Fibroblast of mammary gland (primary cell): Measurements from ENCODE around the gene NFE2L1.

ENCODE experiments used
- DNase-seq: peaks from one replicate; pipeline ENCODE4 v3.0.0-alpha.2; 2010; ENCODE audit warnings: low read depth
- H3K4me3 ChIP-seq: 2 replicates; pipeline ENCODE4 v1.5.1; 2011; ENCODE audit warnings: low read depth, mild to moderate bottlenecking, low read length, moderate library complexity; ENCODE audit not compliant: control insufficient read depth
- TF ChIP-seq, protein P1 (sequence below): conservative IDR thresholded peaks from 2 replicates; pipeline ENCODE4 v1.5.1; 2011; ENCODE audit warnings: low read depth, low read length, inconsistent platforms; ENCODE audit not compliant: control insufficient read depth, insufficient read depth

Gene NFE2L1

DNA sequence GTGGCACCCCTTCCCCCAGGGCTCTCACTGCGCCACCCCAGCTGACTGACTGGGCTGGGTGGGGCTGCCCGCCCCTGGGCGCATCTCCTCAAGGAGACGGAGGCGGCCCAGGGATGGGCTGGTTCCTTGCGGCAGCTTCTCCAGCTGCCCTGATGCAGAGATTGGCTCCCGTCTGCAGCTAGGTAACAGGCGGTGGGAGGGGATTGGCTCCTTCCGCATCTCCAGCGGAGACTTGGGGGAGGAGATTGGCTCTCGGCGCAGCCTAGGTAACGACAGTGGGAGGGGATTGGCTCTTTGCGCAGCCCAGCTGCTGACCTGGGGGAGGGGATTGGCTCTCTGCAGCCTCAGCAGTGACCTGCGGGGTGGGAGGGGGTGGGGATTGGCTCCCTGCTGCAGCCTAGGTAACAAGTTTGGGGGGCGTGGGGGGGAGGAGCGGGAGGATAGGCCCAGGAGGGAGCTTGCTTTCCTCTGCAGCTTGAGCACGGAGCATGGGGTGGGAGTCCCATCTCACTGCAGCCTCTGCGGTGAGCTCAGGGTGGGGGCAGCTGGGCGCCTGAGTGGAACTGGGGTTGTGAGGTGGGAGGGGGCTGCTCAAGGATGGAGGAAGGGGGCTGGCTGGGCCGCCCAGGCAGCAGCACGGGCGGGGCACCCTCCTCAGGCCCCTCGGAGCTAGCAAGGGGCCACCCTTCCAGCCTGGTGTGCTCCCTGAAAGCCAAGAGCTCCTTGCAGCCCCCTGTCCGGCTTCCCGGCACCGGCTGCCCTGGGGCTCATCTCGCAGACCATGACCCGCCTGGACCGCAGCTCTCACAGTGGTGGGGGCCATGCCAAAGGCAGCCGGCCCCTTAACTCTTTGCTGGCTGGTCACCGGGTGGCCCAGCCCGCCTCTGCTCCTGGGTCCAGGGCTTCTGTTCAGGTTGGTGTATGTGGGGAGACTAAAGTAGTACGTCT lies 6.4 kb downstream of the NFE2L1 start:
- peak; percentile 75 for DNase-seq
- peak overlapping the region; percentile 4 for H3K4me3 ChIP-seq
- TF ChIP-seq, protein P1, sequence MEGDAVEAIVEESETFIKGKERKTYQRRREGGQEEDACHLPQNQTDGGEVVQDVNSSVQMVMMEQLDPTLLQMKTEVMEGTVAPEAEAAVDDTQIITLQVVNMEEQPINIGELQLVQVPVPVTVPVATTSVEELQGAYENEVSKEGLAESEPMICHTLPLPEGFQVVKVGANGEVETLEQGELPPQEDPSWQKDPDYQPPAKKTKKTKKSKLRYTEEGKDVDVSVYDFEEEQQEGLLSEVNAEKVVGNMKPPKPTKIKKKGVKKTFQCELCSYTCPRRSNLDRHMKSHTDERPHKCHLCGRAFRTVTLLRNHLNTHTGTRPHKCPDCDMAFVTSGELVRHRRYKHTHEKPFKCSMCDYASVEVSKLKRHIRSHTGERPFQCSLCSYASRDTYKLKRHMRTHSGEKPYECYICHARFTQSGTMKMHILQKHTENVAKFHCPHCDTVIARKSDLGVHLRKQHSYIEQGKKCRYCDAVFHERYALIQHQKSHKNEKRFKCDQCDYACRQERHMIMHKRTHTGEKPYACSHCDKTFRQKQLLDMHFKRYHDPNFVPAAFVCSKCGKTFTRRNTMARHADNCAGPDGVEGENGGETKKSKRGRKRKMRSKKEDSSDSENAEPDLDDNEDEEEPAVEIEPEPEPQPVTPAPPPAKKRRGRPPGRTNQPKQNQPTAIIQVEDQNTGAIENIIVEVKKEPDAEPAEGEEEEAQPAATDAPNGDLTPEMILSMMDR: no peak

- TF ChIP-seq, protein P1: no peak
- no peak for DNase-seq
- H3K4me3 ChIP-seq: no peak overlapping the region
Observed at GRCh38 chr17:48055531-48056245, 7.5 kb downstream of the NFE2L1 start.

DNA sequence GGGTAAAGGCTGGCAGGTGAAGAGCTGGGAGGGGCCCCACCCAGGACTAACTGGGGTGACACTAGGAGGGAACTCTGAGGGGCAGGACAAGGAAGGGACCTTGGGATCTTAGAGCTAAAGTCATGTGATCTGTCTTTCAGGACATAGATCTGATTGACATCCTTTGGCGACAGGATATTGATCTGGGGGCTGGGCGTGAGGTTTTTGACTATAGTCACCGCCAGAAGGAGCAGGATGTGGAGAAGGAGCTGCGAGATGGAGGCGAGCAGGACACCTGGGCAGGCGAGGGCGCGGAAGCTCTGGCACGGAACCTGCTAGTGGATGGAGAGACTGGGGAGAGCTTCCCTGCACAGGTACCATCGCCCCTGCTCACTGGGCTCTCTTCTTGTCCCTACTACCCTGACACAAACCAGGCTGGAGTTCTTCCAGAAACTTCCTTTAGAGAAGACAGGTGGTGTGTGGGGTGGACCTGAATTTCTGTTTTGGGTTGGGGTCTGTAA lies 8.1 kb downstream of the NFE2L1 start:
- DNase-seq: no peak
- no peak overlapping the region for H3K4me3 ChIP-seq
- TF ChIP-seq, protein P1: no peak

DNA sequence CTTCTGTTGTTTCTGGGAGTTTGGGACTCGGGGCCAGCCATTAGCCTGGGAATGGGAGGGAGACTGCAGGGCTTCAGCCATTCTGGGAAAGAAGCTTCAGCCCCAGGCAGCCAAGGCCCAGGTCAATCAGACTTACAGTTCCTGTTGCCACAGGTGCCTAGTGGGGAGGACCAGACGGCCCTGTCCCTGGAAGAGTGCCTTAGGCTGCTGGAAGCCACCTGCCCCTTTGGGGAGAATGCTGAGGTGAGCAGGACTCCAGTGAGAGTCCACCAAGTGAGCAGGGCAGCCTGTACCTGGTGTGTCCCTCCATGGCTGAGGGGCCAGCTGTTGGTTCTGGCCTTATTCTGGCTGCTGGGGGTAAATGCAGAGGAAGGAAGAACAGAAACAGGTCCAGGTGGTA lies 8.7 kb downstream of the NFE2L1 start:
- no peak for DNase-seq
- TF ChIP-seq, protein P1: no peak
- H3K4me3 ChIP-seq: no peak overlapping the region

DNA sequence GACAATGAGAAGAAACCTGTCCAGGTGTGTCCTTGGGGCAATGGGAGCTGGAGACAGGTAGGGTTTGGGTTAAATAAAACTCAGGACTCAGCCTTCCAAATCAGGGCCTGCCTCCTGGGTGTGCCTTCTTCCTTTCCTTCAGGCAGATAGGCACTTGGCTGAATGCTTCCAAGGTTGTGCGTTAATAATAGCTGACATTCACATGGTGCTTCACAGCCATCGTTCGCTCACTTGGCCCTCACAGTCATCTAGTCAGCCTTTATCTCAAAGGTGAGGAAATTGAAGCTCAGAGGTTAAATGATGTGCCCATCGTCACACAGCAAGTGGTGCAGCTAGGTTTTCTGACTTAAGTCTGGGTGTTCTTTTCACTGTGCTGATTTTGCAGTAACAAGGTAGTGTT lies 9.5 kb downstream of the NFE2L1 start:
- DNase-seq: no peak
- TF ChIP-seq, protein P1: no peak
- H3K4me3 ChIP-seq: no peak overlapping the region

DNA sequence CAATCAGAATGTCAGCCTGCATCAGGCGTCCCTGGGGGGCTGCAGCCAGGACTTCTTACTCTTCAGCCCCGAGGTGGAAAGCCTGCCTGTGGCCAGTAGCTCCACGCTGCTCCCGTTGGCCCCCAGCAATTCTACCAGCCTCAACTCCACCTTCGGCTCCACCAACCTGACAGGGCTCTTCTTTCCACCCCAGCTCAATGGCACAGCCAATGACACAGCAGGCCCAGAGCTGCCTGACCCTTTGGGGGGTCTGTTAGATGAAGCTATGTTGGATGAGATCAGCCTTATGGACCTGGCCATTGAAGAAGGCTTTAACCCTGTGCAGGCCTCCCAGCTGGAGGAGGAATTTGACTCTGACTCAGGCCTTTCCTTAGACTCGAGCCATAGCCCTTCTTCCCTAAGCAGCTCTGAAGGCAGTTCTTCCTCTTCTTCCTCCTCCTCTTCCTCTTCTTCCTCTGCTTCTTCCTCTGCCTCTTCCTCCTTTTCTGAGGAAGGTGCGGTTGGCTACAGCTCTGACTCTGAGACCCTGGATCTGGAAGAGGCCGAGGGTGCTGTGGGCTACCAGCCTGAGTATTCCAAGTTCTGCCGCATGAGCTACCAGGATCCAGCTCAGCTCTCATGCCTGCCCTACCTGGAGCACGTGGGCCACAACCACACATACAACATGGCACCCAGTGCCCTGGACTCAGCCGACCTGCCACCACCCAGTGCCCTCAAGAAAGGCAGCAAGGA lies 10.4 kb downstream of the NFE2L1 start:
- TF ChIP-seq, protein P1: no peak
- DNase-seq: no peak
- no peak overlapping the region for H3K4me3 ChIP-seq
